ENCODE measurements around the gene SLC13A3. TPM values are rescaled to one million over a fixed set of nuclear protein-coding genes. Genes with fewer than 3 reads are reported as not detected.

The SLC13A3 gene
- total and polyA plus RNA-seq, 2 donors (not counting 3 experiments of a cell fraction or from before 2014, with no cell fraction given) = 0.11 to 0.40 TPM

- Histone ChIP-seq H4K20me1 (replicated peaks; ENCODE audit: control insufficient read depth, extremely low read depth, insufficient read depth, low read length) (no peaks in the 10 kb centered on the region), H3K9ac (replicated peaks; ENCODE audit: extremely low read depth, insufficient read depth, low read length) (no peak overlapping the region), H3K4me2 (ENCODE audit: insufficient read depth, low read length) (no peak overlapping the region), H3K27ac (ENCODE audit: insufficient read depth, low read depth, low read length) (no peak overlapping the region), H2AFZ (ENCODE audit: low read depth, low read length) (no peak overlapping the region), H3K4me3 (replicated peaks in 1 of 3; ENCODE audit: insufficient read depth in 1 of 3, low read depth in 1 of 3, low read length in 3 of 3) (no peak overlapping the region), H3K27me3 (ENCODE audit: control insufficient read depth in 2 of 2, insufficient read depth in 2 of 2, low read length in 2 of 2) (no peaks in the 10 kb centered on the region), H3K4me1 (ENCODE audit: control insufficient read depth, extremely low read depth, insufficient read depth, low read length) (no peaks in the 10 kb centered on the region), H3K79me2 (ENCODE audit: control insufficient read depth, insufficient read depth, low read length) (no peaks in the 10 kb centered on the region), H3K9me1 (replicated peaks; ENCODE audit: control insufficient read depth, extremely low read depth, insufficient read depth, low read length) (no peaks in the 10 kb centered on the region), H3K36me3 (ENCODE audit: control insufficient read depth in 2 of 2, extremely low read depth in 1 of 2, insufficient read depth in 2 of 2, low read length in 2 of 2) (no peaks in the 10 kb centered on the region), H3K9me3 (replicated peaks; ENCODE audit: control insufficient read depth, insufficient read depth, low read length) (no peaks in the 10 kb centered on the region)
- intact Hi-C loops (cut with micrococcal nuclease) (no loop called here), dilution Hi-C loops (cut with MboI; ENCODE audit: extremely low pct_ligation_motif_present, low sequenced_read_pairs) (no loop called here)
- TF ChIP-seq POLR2AphosphoS5 (IDR thresholded peaks at IDR 0.05; ENCODE audit: insufficient read depth, low read depth, low read length) (no peak), JUN (IDR thresholded peaks at IDR 0.05; ENCODE audit: borderline replicate concordance, insufficient read depth, insufficient read length, low read depth) (no peak), EZH2 (IDR thresholded peaks at IDR 0.05; ENCODE audit: borderline replicate concordance, low read depth, low read length, severe bottlenecking) (no peak), FOS (IDR thresholded peaks at IDR 0.05; ENCODE audit: borderline replicate concordance, insufficient read depth, low read length) (no peak), GATA2 (IDR thresholded peaks at IDR 0.05; ENCODE audit: insufficient read depth, insufficient read length, low read depth, low read length) (no peak), CTCF (IDR thresholded peaks at IDR 0.05; ENCODE audit: extremely low read depth in 1 of 2, insufficient read depth in 1 of 2, low read depth in 1 of 2, low read length in 2 of 2) (no peak)
- CTCF ChIA-PET = interaction anchor here (1.1 kb wide), 1 partner anchor 14 kb away, joined by 3 read pairs; no protein-coding TSS in a partner anchor
- DNase-seq (ENCODE audit: low read depth, low spot score) (no peak), FAIRE-seq (no peak)
- no TSS peak for BruUV-seq (replicated peaks)
- POLR2A ChIA-PET = no interaction called here
Observed at GRCh38 chr20:46661659-46662058, 10.4 kb upstream of the SLC13A3 start.
